ENCODE results near the gene NFATC3. TPM values are rescaled to one million over a fixed set of nuclear protein-coding genes. Genes with fewer than 3 reads are reported as not detected.
"Not testable (repeated sequence)": the region's sequence is repeated elsewhere in the genome, so short reads cannot be mapped to it uniquely, and the experiment has no call there.

NFATC3 gene
- total and polyA plus RNA-seq, 11 donors = 5.9 to 35.1 (median 24.2) TPM

DNA sequence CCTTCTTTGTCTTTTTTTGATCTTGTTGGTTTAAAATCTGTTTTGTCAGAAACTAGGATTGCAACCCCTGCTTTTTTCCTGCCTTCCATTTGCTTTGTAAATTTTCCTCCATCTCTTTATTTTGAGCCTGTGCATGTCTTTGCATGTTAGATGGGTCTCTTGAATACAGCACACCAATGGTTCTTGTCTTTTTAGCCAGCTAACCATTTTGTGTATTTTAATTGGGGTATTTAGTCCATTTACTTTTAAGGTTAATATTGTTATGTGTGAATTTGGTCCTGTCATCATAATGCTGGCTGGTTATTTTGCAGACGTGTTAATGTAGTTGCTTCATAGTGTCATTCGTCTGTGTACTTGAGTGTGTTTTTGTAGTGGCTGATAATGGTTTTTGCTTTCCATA lies 26.2 kb downstream of the NFATC3 start:
- peaks cover 0 to 30% (median 3%) of the 10 kb centered on the region in 12 donors for H3K4me1 ChIP-seq
- intact Hi-C loops (cut with DNase I) = no loop called here
- no peaks in the 10 kb centered on the region for H3K27me3 ChIP-seq
- no peaks in the 10 kb centered on the region for H3K36me3 ChIP-seq
- peaks cover 0 to 43% (median 2%) of the 10 kb centered on the region in 12 donors for H3K9me3 ChIP-seq
- DNase-seq (no peak), ATAC-seq (no peak)
- TF ChIP-seq, protein P1, sequence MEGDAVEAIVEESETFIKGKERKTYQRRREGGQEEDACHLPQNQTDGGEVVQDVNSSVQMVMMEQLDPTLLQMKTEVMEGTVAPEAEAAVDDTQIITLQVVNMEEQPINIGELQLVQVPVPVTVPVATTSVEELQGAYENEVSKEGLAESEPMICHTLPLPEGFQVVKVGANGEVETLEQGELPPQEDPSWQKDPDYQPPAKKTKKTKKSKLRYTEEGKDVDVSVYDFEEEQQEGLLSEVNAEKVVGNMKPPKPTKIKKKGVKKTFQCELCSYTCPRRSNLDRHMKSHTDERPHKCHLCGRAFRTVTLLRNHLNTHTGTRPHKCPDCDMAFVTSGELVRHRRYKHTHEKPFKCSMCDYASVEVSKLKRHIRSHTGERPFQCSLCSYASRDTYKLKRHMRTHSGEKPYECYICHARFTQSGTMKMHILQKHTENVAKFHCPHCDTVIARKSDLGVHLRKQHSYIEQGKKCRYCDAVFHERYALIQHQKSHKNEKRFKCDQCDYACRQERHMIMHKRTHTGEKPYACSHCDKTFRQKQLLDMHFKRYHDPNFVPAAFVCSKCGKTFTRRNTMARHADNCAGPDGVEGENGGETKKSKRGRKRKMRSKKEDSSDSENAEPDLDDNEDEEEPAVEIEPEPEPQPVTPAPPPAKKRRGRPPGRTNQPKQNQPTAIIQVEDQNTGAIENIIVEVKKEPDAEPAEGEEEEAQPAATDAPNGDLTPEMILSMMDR (IDR thresholded peaks at IDR 0.05) = no peak
- no peak for TF ChIP-seq POLR2A (IDR thresholded peaks at IDR 0.05)
- no peak overlapping the region for H3K27ac ChIP-seq
- no peak overlapping the region for H3K4me3 ChIP-seq
- 50 to 63% (median 60%) methylated on average over 2 of the region's 2 CpGs for WGBS, 4 donors

DNA sequence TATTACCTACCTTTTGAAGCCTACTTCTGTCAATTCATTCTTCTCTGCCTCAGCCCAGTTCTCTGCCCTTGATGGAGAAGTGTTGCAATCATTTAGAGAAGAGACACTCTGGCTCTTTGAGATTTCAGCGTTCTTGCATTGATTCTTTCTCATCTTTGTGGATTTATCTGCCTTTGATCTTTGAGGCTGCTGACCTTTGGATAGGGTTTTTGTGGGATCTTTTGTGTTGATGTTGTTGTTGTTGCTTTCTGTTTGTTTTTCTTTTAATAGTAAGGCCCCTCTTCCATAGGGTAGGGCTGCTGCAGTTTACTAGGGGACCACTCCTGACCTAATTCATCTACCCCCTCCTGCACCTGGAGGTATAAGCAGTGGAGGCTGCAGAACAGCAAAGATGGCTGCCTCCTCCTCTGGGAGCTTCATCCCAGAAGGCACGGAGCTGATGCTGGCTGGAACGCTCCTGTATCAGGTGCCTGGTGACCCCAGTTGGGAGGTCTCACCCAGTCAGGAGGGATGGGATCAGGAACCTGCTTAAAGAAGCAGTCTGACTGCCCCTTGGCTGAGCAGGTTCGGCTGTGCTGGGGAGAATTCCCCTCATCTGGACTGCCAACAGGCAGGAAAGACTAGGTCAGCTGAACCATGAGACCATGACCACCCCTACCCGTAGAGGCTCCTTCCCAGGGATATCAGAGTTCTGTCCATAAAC lies 28.0 kb downstream of the NFATC3 start:
- H3K4me3 ChIP-seq = no peak overlapping the region
- H3K4me1 ChIP-seq = peaks cover 0 to 49% (median 10%) of the 10 kb centered on the region in 12 donors
- ATAC-seq (peak in 1 of 4 donors; percentile 32), DNase-seq (no peak)
- intact Hi-C loops (cut with DNase I) = no loop called here
- H3K27me3 ChIP-seq = no peaks in the 10 kb centered on the region
- WGBS, 4 donors = 84 to 93% (median 91%) methylated on average over 5 of the region's 5 CpGs
- TF ChIP-seq POLR2A (IDR thresholded peaks at IDR 0.05) = no peak
- TF ChIP-seq, protein P1 (IDR thresholded peaks at IDR 0.05) = no peak
- H3K9me3 ChIP-seq = peaks cover 0 to 38% (median 2%) of the 10 kb centered on the region in 12 donors
- H3K27ac ChIP-seq = no peak overlapping the region
- H3K36me3 ChIP-seq = no peaks in the 10 kb centered on the region

DNA sequence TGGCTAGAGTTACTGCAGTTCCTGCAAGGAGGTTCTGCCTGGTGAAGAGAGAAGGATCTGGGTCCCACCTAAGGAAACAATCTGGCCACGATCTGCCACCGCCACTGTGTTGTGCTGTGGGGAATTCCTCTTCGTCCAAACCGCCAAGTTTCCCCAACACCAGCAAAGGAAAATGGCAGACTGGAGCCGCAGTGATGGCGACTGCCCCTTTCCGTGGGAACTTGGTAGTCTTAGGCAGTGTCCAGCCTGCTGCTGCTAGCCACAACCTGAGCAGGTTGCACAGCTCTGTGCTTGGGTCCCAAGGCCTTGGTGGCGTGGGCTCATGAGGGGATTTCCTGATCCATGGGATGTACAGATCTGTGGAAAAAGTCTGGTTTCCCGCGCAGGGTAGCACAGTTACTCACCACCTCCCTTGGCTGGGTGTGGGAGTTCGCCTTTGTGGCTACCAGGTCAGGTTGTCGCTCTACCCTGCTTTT lies 28.6 kb downstream of the NFATC3 start:
- no peak for ATAC-seq

DNA sequence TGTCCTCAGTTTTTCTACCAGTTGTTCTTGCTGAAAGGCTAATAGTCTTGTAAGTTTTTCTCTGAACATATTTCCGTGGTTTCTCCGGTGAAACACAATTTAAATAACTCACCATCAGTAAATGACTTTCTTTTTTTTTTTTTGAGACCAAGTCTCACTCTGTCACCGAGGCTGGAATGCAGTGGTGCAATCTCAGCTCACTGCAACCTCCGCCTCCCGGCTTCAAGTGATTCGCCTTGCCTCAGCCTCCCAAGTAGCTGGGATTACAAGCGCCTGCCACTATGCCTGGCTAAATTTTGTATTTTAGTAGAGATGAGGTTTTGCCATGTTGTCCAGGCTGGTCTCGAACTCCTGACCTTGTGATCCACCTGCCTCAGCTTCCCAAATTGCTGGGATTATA lies 29.8 kb downstream of the NFATC3 start:
- H3K27me3 ChIP-seq; H3K4me3 ChIP-seq; DNase-seq; H3K36me3 ChIP-seq; H3K27ac ChIP-seq; ATAC-seq; intact Hi-C loops (cut with DNase I): not testable (repeated sequence)
- Histone ChIP-seq H3K4me1 (peaks cover 0 to 61% (median 10%) of the 10 kb centered on the region in 12 donors), H3K9me3 (peaks cover 0 to 21% (median 0%) of the 10 kb centered on the region in 12 donors)
- WGBS, 4 donors = 91 to 98% (median 94%) methylated on average over 8 of the region's 8 CpGs

More for the DNA sequence above, 28.6 kb downstream of the NFATC3 start:
- Histone ChIP-seq H3K4me1 (peaks cover 0 to 54% (median 10%) of the 10 kb centered on the region in 12 donors), H3K36me3 (no peaks in the 10 kb centered on the region), H3K27ac (no peak overlapping the region), H3K9me3 (peaks cover 0 to 32% (median 2%) of the 10 kb centered on the region in 12 donors), H3K27me3 (no peaks in the 10 kb centered on the region), H3K4me3 (no peak overlapping the region)
- 96 to 99% (median 98%) methylated on average over 7 to 12 of the region's 12 CpGs for WGBS, 4 donors
- DNase-seq = no peak
- intact Hi-C loops (cut with DNase I) = no loop called here
- TF ChIP-seq POLR2A (IDR thresholded peaks at IDR 0.05) = no peak
- TF ChIP-seq, protein P1 (IDR thresholded peaks at IDR 0.05) = no peak

All from heart left ventricle (tissue), 16 donors.